Measurements from ENCODE around the gene CNPY1.

The CNPY1 gene

GRCh38 chr7:155458111-155458877, 88.1 kb downstream of the CNPY1 start, which contains the start of gene EN2:
EN2 (plus strand) TSS chr7:155458129; CDS start chr7:155458378, 249 bp downstream.
- no peak within 1 kb of the TSS for H3K4me3 ChIP-seq (ENCODE audit: low read depth, low read length)
- no peak for TF ChIP-seq CTCF (IDR thresholded peaks at IDR 0.05; ENCODE audit: low read depth, low read length, missing control alignments)
- no peak for DNase-seq (ENCODE audit: low read depth)

- no peak for TF ChIP-seq CTCF (IDR thresholded peaks at IDR 0.05; ENCODE audit: low read depth, low read length, missing control alignments)
- DNase-seq (ENCODE audit: low read depth) = no peak
- no peak overlapping the region for H3K4me3 ChIP-seq (ENCODE audit: low read depth, low read length)
These were observed 88.7 kb downstream of the CNPY1 start for GRCh38 chr7:155457544-155458110.

GRCh38 chr7:155456738-155457543, 89.4 kb downstream of the CNPY1 start:
- no peak for DNase-seq (ENCODE audit: low read depth)
- no peak for TF ChIP-seq CTCF (IDR thresholded peaks at IDR 0.05; ENCODE audit: low read depth, low read length, missing control alignments)
- H3K4me3 ChIP-seq (ENCODE audit: low read depth, low read length) = no peak overlapping the region

- DNase-seq (ENCODE audit: low read depth) = no peak
- TF ChIP-seq CTCF (IDR thresholded peaks at IDR 0.05; ENCODE audit: low read depth, low read length, missing control alignments) = no peak
- no peak overlapping the region for H3K4me3 ChIP-seq (ENCODE audit: low read depth, low read length)
These were observed 90.3 kb downstream of the CNPY1 start for GRCh38 chr7:155455776-155456737.

- DNase-seq (ENCODE audit: low read depth) = no peak
- TF ChIP-seq CTCF (IDR thresholded peaks at IDR 0.05; ENCODE audit: low read depth, low read length, missing control alignments) = no peak
- H3K4me3 ChIP-seq (ENCODE audit: low read depth, low read length) = no peak overlapping the region
These were observed 91.1 kb downstream of the CNPY1 start for GRCh38 chr7:155455132-155455693.
